Measurements from ENCODE around the gene NKRF. TPM values are rescaled to one million over a fixed set of nuclear protein-coding genes. Genes with fewer than 3 reads are reported as not detected.

NKRF gene
- polyA plus RNA-seq, 4 donors = 14.5 to 18.0 (median 16.2) TPM

Other genes with a start within 250 kb of the NKRF start
- 10 to 100 TPM in 1 of 4 donors, 1 to 10 TPM in 3; 3.4 to 10.0 (median 5.2) TPM for gene SLC25A43, start 207.1 kb downstream of the NKRF start, polyA plus RNA-seq (ENCODE audit: insufficient read length in 4 of 4)
- gene SLC25A5, start 138.0 kb downstream of the NKRF start, polyA plus RNA-seq (ENCODE audit: insufficient read length in 4 of 4) = 100 to 1,000 TPM; 155 to 352 (median 325) TPM
- gene STEEP1, start 41.0 kb downstream of the NKRF start, polyA plus RNA-seq (ENCODE audit: insufficient read length in 4 of 4) = 10 to 100 TPM; 25.2 to 37.1 (median 34.0) TPM
- gene UBE2A, start 31.9 kb downstream of the NKRF start, polyA plus RNA-seq (ENCODE audit: insufficient read length in 4 of 4) = 100 to 1,000 TPM in 2 of 4 donors, 10 to 100 TPM in 2; 87.1 to 103 (median 98.5) TPM
- gene SEPTIN6, start 86.7 kb upstream of the NKRF start, polyA plus RNA-seq (ENCODE audit: insufficient read length in 4 of 4) = 10 to 100 TPM; 55.5 to 72.1 (median 66.3) TPM
- gene SOWAHD, start 152.2 kb upstream of the NKRF start, polyA plus RNA-seq (ENCODE audit: insufficient read length in 4 of 4) = under 1 TPM; 0.30 to 0.85 (median 0.45) TPM
- gene RPL39, start 185.2 kb upstream of the NKRF start, polyA plus RNA-seq (ENCODE audit: insufficient read length in 4 of 4) = 1,000 to 10,000 TPM; 2,057 to 2,532 (median 2,247) TPM
- 10 to 100 TPM; 17.5 to 38.5 (median 31.2) TPM for gene UPF3B, start 246.5 kb upstream of the NKRF start, polyA plus RNA-seq (ENCODE audit: insufficient read length in 4 of 4)

Data from left renal pelvis (tissue), 4 donors.